K562 (cell line): ENCODE data around the gene TESMIN. TPM values are rescaled to one million over a fixed set of nuclear protein-coding genes. Genes with fewer than 3 reads are reported as not detected.
A peak's percentile ranks its signal among the peaks of the same experiment; 100 is the strongest.

Experiments used
- ATAC-seq: fragments of 200-7000 bp; cut with Tn5 transposase; 3 replicates; pipeline ENCODE4 v1.9.1; 2020; ENCODE audit warnings: moderate library complexity
- BruUV-seq: library from RNA; stranded (reverse); fragments of 400-500 nt; replicated peaks from 2 replicates; lab custom pipeline; 2021; lab: Mats Ljungman, UMichigan
- CTCF ChIA-PET: fragments of 300-600 bp; formaldehyde crosslinking; extraction: SDS; loops from one replicate; lab custom pipeline; 2021; ENCODE audit warnings: low intra/inter-chr PET ratio; lab: Yijun Ruan, JAX
- POLR2A ChIA-PET: fragments of 300-600, 350-650 bp; sonication (Branson Sonifier 250); formaldehyde crosslinking; extraction: SDS; loops from one replicate; lab custom pipeline; 2021; ENCODE audit warnings: antibody characterized with exemption, inconsistent platforms; lab: Yijun Ruan, JAX
- DNase-seq, 4 experiments: peaks; one replicate each; pipeline versions ENCODE4 v3.0.0 to v3.0.0-alpha.2; 2011 to 2018; ENCODE audit warnings: low spot score in 3 of 4, mixed read lengths in 3 of 4; ENCODE audit errors: extremely low read depth in 1 of 4
- FAIRE-seq: peaks from 2 replicates; lab custom pipeline; 2011; peaks lifted over from hg19 to GRCh38; lab: Jason Lieb, UNC
- H2AFZ ChIP-seq: 2 replicates; pipeline ENCODE4 v1.6.0; 2011; ENCODE audit warnings: low read depth, low read length, control low read depth, inconsistent platforms
- H3K27ac ChIP-seq: fragments of 200-600 bp; 3 replicates; pipeline ENCODE4 v1.8.0; 2011; ENCODE audit warnings: low read depth, mild to moderate bottlenecking, control low read depth, inconsistent platforms, low read length, moderate library complexity, mixed read lengths; ENCODE audit errors: extremely low read depth
- H3K27me3 ChIP-seq, 2 experiments: fragments of 300-600 bp in 1 of 2; 2 replicates in 1 of 2; 3 replicates in 1 of 2; pipeline versions ENCODE4 v1.6.0 to v1.8.0; 2011; ENCODE audit warnings: inconsistent platforms in 2 of 2, low read length in 2 of 2, mild to moderate bottlenecking in 1 of 2, mixed read lengths in 1 of 2, moderate library complexity in 1 of 2; ENCODE audit not compliant: control insufficient read depth in 2 of 2, insufficient read depth in 2 of 2
- H3K36me3 ChIP-seq: fragments of 300-600 bp; 3 replicates; pipeline ENCODE4 v1.8.0; 2011; ENCODE audit warnings: mild to moderate bottlenecking, low read length, inconsistent platforms; ENCODE audit not compliant: control insufficient read depth, insufficient read depth
- H3K4me1 ChIP-seq, 2 experiments: fragments of 200-600 bp in 1 of 2; replicated peaks in 1 of 2; 2 replicates in 1 of 2; 3 replicates in 1 of 2; pipeline versions ENCODE4 v1.5.1 to v1.8.0; 2011; ENCODE audit warnings: inconsistent platforms in 2 of 2, low read length in 2 of 2, mild to moderate bottlenecking in 1 of 2, mixed read lengths in 1 of 2, moderate library complexity in 1 of 2; ENCODE audit not compliant: control insufficient read depth in 2 of 2, insufficient read depth in 2 of 2
- H3K4me2 ChIP-seq: 2 replicates; pipeline ENCODE4 v1.6.1; 2011; ENCODE audit warnings: low read length, control low read depth, inconsistent platforms, mixed read lengths; ENCODE audit not compliant: insufficient read depth
- H3K4me3 ChIP-seq: fragments of 200-600 bp; sonication (generic), shearing (Covaris generic); 2 replicates; pipeline ENCODE4 v1.5.1; 2016; ENCODE audit warnings: control low read depth, inconsistent platforms
- H3K79me2 ChIP-seq: fragments of 200-600 bp; 3 replicates; pipeline ENCODE4 v1.8.0; 2011; ENCODE audit warnings: low read length, inconsistent platforms; ENCODE audit not compliant: control insufficient read depth, insufficient read depth
- H3K9ac ChIP-seq, 2 experiments: 2 replicates each; pipeline versions ENCODE4 v1.6.0 to v1.6.1; 2011; ENCODE audit warnings: low read depth in 2 of 2, low read length in 2 of 2, control low read depth in 1 of 2, inconsistent platforms in 1 of 2, mild to moderate bottlenecking in 1 of 2, mixed read lengths in 1 of 2; ENCODE audit not compliant: insufficient read depth in 1 of 2
- H3K9me1 ChIP-seq: one replicate; pipeline ENCODE4 v1.6.0; 2011; ENCODE audit warnings: inconsistent platforms, mild to moderate bottlenecking, low read length, moderate library complexity; ENCODE audit not compliant: control insufficient read depth, insufficient read depth
- H3K9me3 ChIP-seq: replicated peaks from 2 replicates; pipeline ENCODE4 v1.5.1; 2011; ENCODE audit warnings: low read depth, low read length, inconsistent platforms; ENCODE audit not compliant: control insufficient read depth, insufficient read depth
- H4K20me1 ChIP-seq: replicated peaks from 2 replicates; pipeline ENCODE4 v1.6.1; 2011; ENCODE audit warnings: low read length, inconsistent platforms, mixed read lengths; ENCODE audit not compliant: control insufficient read depth, insufficient read depth
- ASH1L ChIP-seq: fragments of 450-650 bp; IDR thresholded peaks from 2 replicates; pipeline ENCODE4 v1.6.1; 2018; ENCODE audit warnings: borderline replicate concordance, mild to moderate bottlenecking, low read depth; ENCODE audit not compliant: partially characterized antibody
- ETS2 ChIP-seq: IDR thresholded peaks from 2 replicates; pipeline ENCODE4 v1.6.1; 2016; ENCODE audit warnings: borderline replicate concordance, missing genetic modification characterization, mild to moderate bottlenecking, moderate library complexity, missing compliant biosample characterization; ENCODE audit not compliant: poor library complexity, severe bottlenecking
- HIVEP1 ChIP-seq: fragments of 250-450 bp; sonication (Bioruptor Pico); IDR thresholded peaks from 2 replicates; pipeline ENCODE4 v1.4.0; 2020; ENCODE audit warnings: mild to moderate bottlenecking
- SIN3B ChIP-seq: fragments of 450-650 bp; IDR thresholded peaks from 2 replicates; pipeline ENCODE4 v1.6.1; 2017; ENCODE audit warnings: low read depth, mild to moderate bottlenecking, moderate library complexity
- YY1 ChIP-seq, 3 experiments: IDR thresholded peaks; 2 replicates each; pipeline ENCODE4 v1.6.1; 2011; ENCODE audit warnings: low read length in 2 of 3, mild to moderate bottlenecking in 2 of 3, moderate library complexity in 2 of 3, borderline replicate concordance in 1 of 3, control low read depth in 1 of 3, low read depth in 1 of 3; ENCODE audit not compliant: insufficient read depth in 3 of 3, insufficient replicate concordance in 2 of 3, control insufficient read depth in 1 of 3, insufficient read length in 1 of 3; ENCODE audit errors: extremely low read depth in 1 of 3
- ZBTB8A ChIP-seq: fragments of 450-650 bp; IDR thresholded peaks from 2 replicates; pipeline ENCODE4 v1.6.1; 2018; ENCODE audit warnings: mild to moderate bottlenecking, moderate library complexity; ENCODE audit not compliant: partially characterized antibody
- ZNF785 ChIP-seq: fragments of 250-450 bp; sonication (Bioruptor Pico); IDR thresholded peaks from 2 replicates; pipeline ENCODE4 v1.4.0; 2020; ENCODE audit warnings: mild to moderate bottlenecking
- WGBS: fragments of 100-300 bp; shearing (Covaris generic); methylation state at CpG from one replicate; pipeline ENCODE4 v1.1.6; 2016; ENCODE audit warnings: low coverage, mixed read lengths; ENCODE audit not compliant: insufficient coverage; ENCODE audit errors: missing lambda C conversion rate; 5-methylcytosine and 5-hydroxymethylcytosine counted together
- in situ Hi-C: fragments of 300-500 bp; cut with MboI; formaldehyde crosslinking; loops from 4 replicates; pipeline ENCODE4 v1.15.0; 2018; ENCODE audit warnings: inconsistent platforms, mixed read lengths
- intact Hi-C: fragments of 100-400 bp; cut with micrococcal nuclease; formaldehyde crosslinking; loops from 2 replicates; pipeline ENCODE4 v1.14.2; 2022
- polyA plus RNA-seq, 8 experiments: library from polyadenylated mRNA; depleted of rRNA in 4 of 8; stranded (reverse) in 5 of 8; unstranded in 3 of 8; fragments of >200 nt; fragmentation: Nextera tagmentation in 2 of 8; fragmentation: Illumina TruSeq in 1 of 8; extraction: Ambion mirVana in 2 of 8; extraction: Trizol in 1 of 8; gene quantifications; 2 replicates each; pipeline versions ENCODE4 v1.2.1 to v1.2.3, GENCODE V29; 2011 to 2014; ENCODE audit warnings: inconsistent platforms in 1 of 8, missing spikeins in 1 of 8
- total RNA-seq, 7 experiments: library from RNA; depleted of rRNA in 6 of 7; stranded (reverse); fragments of >200 nt in 6 of 7; fragmentation: Illumina TruSeq in 2 of 7; extraction: Trizol in 2 of 7; gene quantifications; 2 replicates each; pipeline versions ENCODE4 v1.2.1 to v1.2.3, GENCODE V29; 2011 to 2021; ENCODE audit warnings: low replicate concordance in 1 of 7
- TF ChIP-seq, protein P1 (sequence below), 2 experiments: fragments of 450-650 bp; conservative IDR thresholded peaks; 2 replicates each; pipeline ENCODE4 v1.6.1; 2017; ENCODE audit warnings: mild to moderate bottlenecking in 2 of 2, moderate library complexity in 2 of 2
- TF ChIP-seq, protein P2 (sequence below): fragments of 450-650 bp; IDR thresholded peaks from 2 replicates; pipeline ENCODE4 v1.6.1; 2014; ENCODE audit warnings: low read depth, mild to moderate bottlenecking, moderate library complexity, borderline replicate concordance

The TESMIN gene
- total and polyA plus RNA-seq, 9 of the 15 experiments (the other 6 are each of a cell fraction or from before 2014, with no cell fraction given), result 8.9 to 50.5 (median 15.0) TPM

DNA sequence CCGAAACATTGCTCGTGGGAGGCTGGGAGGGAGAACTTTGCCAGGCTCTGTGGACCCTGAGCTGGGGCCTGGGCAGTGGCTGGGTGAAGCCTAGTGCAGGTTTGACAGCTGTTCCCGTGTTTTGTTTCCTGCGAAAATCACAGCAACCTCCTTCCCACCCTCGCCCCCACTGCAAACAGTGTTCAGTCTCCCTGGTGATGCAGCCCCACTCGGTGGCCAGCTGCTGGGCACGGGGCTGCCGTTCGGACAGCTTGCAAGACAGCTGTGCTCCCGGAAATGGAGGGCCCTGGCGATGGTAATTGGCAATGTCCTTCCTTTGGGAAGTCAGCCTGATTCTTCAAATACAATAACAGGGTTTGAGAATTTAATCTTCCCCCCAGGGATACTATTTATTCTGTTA, 77.3 kb downstream of the TESMIN start (continued):
- TF ChIP-seq SIN3B, result no peak
- TF ChIP-seq ZNF785 (CRISPR knock-in tag), result no peak
- TF ChIP-seq HIVEP1 (CRISPR knock-in tag), result no peak
- TF ChIP-seq, protein P1, sequence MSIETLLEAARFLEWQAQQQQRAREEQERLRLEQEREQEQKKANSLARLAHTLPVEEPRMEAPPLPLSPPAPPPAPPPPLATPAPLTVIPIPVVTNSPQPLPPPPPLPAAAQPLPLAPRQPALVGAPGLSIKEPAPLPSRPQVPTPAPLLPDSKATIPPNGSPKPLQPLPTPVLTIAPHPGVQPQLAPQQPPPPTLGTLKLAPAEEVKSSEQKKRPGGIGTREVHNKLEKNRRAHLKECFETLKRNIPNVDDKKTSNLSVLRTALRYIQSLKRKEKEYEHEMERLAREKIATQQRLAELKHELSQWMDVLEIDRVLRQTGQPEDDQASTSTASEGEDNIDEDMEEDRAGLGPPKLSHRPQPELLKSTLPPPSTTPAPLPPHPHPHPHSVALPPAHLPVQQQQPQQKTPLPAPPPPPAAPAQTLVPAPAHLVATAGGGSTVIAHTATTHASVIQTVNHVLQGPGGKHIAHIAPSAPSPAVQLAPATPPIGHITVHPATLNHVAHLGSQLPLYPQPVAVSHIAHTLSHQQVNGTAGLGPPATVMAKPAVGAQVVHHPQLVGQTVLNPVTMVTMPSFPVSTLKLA (conservative IDR thresholded peaks at IDR 0.05), result no peak
- no peak for TF ChIP-seq ASH1L
- TF ChIP-seq, protein P2, sequence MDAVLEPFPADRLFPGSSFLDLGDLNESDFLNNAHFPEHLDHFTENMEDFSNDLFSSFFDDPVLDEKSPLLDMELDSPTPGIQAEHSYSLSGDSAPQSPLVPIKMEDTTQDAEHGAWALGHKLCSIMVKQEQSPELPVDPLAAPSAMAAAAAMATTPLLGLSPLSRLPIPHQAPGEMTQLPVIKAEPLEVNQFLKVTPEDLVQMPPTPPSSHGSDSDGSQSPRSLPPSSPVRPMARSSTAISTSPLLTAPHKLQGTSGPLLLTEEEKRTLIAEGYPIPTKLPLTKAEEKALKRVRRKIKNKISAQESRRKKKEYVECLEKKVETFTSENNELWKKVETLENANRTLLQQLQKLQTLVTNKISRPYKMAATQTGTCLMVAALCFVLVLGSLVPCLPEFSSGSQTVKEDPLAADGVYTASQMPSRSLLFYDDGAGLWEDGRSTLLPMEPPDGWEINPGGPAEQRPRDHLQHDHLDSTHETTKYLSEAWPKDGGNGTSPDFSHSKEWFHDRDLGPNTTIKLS, result no peak

DNA sequence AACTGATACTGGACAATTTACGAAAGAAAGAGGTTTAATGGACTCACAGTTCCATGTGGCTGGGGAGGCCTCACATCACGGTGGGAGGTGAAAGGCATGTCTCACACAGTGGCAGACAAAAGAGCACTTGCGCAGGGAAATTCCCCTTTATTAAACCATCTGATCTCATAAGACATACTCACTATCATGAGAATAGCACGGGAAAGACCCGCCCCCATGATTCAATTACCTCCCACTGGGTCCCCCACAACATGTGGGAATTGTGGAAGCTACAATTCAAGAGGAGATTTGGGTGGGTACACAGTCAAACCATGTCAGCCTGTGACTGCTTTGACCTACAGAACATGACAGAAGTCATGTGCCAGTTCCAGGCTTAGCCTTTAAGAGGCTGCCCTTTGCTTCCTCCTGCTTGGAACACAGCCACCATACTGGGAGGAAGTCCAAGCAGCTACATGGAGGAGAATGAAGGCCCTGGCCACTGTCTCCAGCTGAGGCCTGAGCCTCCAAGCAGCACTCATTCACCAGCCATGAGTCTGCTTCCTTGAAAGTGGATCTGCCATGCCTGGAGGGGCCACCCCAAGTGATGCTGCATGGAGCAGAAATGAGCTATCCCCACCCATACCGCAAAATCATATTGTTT, 77.9 kb downstream of the TESMIN start:
- Histone ChIP-seq H3K36me3 (no peaks in the 10 kb centered on the region), H3K4me1 (peaks cover 0 to 25% of the 10 kb centered on the region in 2 experiments; a peak in 3 of 5 replicates), H3K9ac (no peak overlapping the region), H2AFZ (no peak overlapping the region), H4K20me1 (no peaks in the 10 kb centered on the region), H3K4me3 (no peak overlapping the region), H3K4me2 (no peak overlapping the region), H3K9me1 (no peaks in the 10 kb centered on the region), H3K9me3 (no peaks in the 10 kb centered on the region), H3K27me3 (peaks cover 21 to 42% of the 10 kb centered on the region in 2 experiments), H3K27ac (no peak overlapping the region), H3K79me2 (no peaks in the 10 kb centered on the region)
- 17% methylated on average over 6 of the region's 6 CpGs for WGBS
- no peak for FAIRE-seq
- intact Hi-C loops (no loop called here), in situ Hi-C loops (no loop called here)
- ATAC-seq, result no peak
- DNase-seq, result no peak
- ChIA-PET CTCF (no interaction called here), POLR2A (interaction anchor here (1.3 to 1.8 kb wide), 4 partner anchors 9 to 18 kb away, joined by 3 to 8 read pairs (median 4); partner anchors contain the start of gene GAL)
- TF ChIP-seq YY1 (IDR thresholded peaks at IDR 0.05; ENCODE audit: borderline replicate concordance in 1 of 3, control insufficient read depth in 1 of 3, extremely low read depth in 1 of 3, insufficient read depth in 3 of 3, insufficient read length in 1 of 3, insufficient replicate concordance in 2 of 3, low read depth in 1 of 3, low read length in 2 of 3), result peak in 1 of 3 experiments; percentile 39
- TF ChIP-seq ETS2 (tag), result no peak
- no peak for TF ChIP-seq ZBTB8A
- BruUV-seq, result no TSS peak
